GM19324 (cell line): ENCODE data around the gene MGST2.

Experiments
- ATAC-seq: cut with Tn5 transposase; IDR thresholded peaks from one replicate; pipeline ENCODE4 v1.9.1; 2021; ENCODE audit warnings: mild to moderate bottlenecking, moderate library complexity; ENCODE audit not compliant: unreplicated experiment, low FRiP score

The MGST2 gene

GRCh38 chr4:139669335-139669734 lies 3.7 kb downstream of the MGST2 start:
- ATAC-seq: no peak

- no peak for ATAC-seq
Observed at GRCh38 chr4:139669890-139670289, 4.3 kb downstream of the MGST2 start.

- no peak for ATAC-seq
Observed at GRCh38 chr4:139670775-139671174, 5.2 kb downstream of the MGST2 start.

- no peak for ATAC-seq
Observed at GRCh38 chr4:139672215-139672614, 6.6 kb downstream of the MGST2 start.

GRCh38 chr4:139672732-139673131 lies 7.1 kb downstream of the MGST2 start:
- ATAC-seq: no peak

- ATAC-seq: no peak
Observed at GRCh38 chr4:139674875-139675550, 9.4 kb downstream of the MGST2 start.

- no peak for ATAC-seq
Observed at GRCh38 chr4:139675651-139676050, 10.0 kb downstream of the MGST2 start.

GRCh38 chr4:139676365-139676764 lies 10.7 kb downstream of the MGST2 start:
- ATAC-seq: no peak

GRCh38 chr4:139676913-139677585 lies 11.4 kb downstream of the MGST2 start:
- no peak for ATAC-seq

- ATAC-seq: no peak
Observed at GRCh38 chr4:139682309-139682708, 16.7 kb downstream of the MGST2 start.

GRCh38 chr4:139682741-139683151 lies 17.1 kb downstream of the MGST2 start:
- ATAC-seq: no peak

- no peak for ATAC-seq
Observed at GRCh38 chr4:139684351-139684750, 18.7 kb downstream of the MGST2 start.

GRCh38 chr4:139685180-139685579 lies 19.6 kb downstream of the MGST2 start:
- no peak for ATAC-seq

GRCh38 chr4:139686130-139686529 lies 20.5 kb downstream of the MGST2 start:
- no peak for ATAC-seq

- no peak for ATAC-seq
Observed at GRCh38 chr4:139686988-139687387, 21.4 kb downstream of the MGST2 start.

GRCh38 chr4:139689093-139689722 lies 23.6 kb downstream of the MGST2 start:
- ATAC-seq: no peak

- ATAC-seq: no peak
Observed at GRCh38 chr4:139690419-139690818, 24.8 kb downstream of the MGST2 start.

- ATAC-seq: no peak
Observed at GRCh38 chr4:139692309-139693012, 26.8 kb downstream of the MGST2 start.

- ATAC-seq: no peak
Observed at GRCh38 chr4:139694522-139695107, 29.0 kb downstream of the MGST2 start.

GRCh38 chr4:139696491-139696890 lies 30.9 kb downstream of the MGST2 start:
- no peak for ATAC-seq
